ENCODE results near the gene SOX5. TPM values are rescaled to one million over a fixed set of nuclear protein-coding genes. Genes with fewer than 3 reads are reported as not detected.
"Not testable (repeated sequence)": the region's sequence is repeated elsewhere in the genome, so short reads cannot be mapped to it uniquely, and the experiment has no call there.

The SOX5 gene
- total and polyA plus RNA-seq, 2 donors (not counting 1 experiment from before 2014, with no cell fraction given), result 9.2 to 32.0 TPM

DNA sequence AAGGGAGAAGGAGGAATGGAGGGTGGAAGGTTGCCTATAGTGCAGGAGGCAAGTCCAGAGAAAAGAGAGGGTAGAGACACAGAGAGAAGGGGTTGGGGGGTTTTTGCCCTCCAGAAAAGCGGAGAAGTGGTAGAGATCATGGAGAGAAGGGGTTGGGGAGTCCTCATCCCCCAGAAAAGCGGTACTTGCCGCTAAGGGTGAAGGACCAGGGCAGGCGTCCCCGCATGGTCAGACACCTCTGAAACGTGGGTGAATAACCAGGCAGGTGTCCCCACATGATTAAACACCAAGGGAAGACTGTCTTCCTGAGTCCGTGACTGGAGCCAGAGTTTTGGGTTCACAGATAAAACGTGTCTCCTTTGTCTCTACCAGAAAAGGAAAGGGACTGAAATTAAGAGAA, 439.0 kb downstream of the SOX5 start:
- Histone ChIP-seq H3K9ac (ENCODE audit: insufficient read depth, low read length) (no peak overlapping the region), H2AFZ (ENCODE audit: low read length) (no peak overlapping the region), H3K4me2 (ENCODE audit: extremely low read depth, insufficient read depth, low read length) (no peak overlapping the region), H4K20me1 (ENCODE audit: control insufficient read depth, extremely low read depth, insufficient read depth, low read length) (no peaks in the 10 kb centered on the region), H3K9me3 (ENCODE audit: control insufficient read depth, insufficient read depth, low read depth, low read length) (no peaks in the 10 kb centered on the region), H3K4me1 (ENCODE audit: control insufficient read depth, extremely low read depth, insufficient read depth, low read length) (no peaks in the 10 kb centered on the region), H3K27me3 (ENCODE audit: control insufficient read depth, insufficient read depth, low read length) (no peaks in the 10 kb centered on the region), H3K4me3 (replicated peaks in 1 of 4; ENCODE audit: control extremely low read depth in 1 of 4, insufficient read depth in 1 of 4, low read depth in 3 of 4, low read length in 4 of 4) (no peak overlapping the region), H3K79me2 (ENCODE audit: control insufficient read depth, insufficient read depth, low read length) (no peaks in the 10 kb centered on the region), H3K27ac (ENCODE audit: insufficient read depth, low read length) (no peak overlapping the region), H3K36me3 (ENCODE audit: control insufficient read depth, insufficient read depth, low read length) (no peaks in the 10 kb centered on the region)
- no peak for TF ChIP-seq EZH2 (IDR thresholded peaks at IDR 0.05; ENCODE audit: low read length, missing control alignments)
- TF ChIP-seq, protein P1, sequence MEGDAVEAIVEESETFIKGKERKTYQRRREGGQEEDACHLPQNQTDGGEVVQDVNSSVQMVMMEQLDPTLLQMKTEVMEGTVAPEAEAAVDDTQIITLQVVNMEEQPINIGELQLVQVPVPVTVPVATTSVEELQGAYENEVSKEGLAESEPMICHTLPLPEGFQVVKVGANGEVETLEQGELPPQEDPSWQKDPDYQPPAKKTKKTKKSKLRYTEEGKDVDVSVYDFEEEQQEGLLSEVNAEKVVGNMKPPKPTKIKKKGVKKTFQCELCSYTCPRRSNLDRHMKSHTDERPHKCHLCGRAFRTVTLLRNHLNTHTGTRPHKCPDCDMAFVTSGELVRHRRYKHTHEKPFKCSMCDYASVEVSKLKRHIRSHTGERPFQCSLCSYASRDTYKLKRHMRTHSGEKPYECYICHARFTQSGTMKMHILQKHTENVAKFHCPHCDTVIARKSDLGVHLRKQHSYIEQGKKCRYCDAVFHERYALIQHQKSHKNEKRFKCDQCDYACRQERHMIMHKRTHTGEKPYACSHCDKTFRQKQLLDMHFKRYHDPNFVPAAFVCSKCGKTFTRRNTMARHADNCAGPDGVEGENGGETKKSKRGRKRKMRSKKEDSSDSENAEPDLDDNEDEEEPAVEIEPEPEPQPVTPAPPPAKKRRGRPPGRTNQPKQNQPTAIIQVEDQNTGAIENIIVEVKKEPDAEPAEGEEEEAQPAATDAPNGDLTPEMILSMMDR (conservative IDR thresholded peaks at IDR 0.05 in 1 of 2, IDR thresholded peaks at IDR 0.05 in 1 of 2; ENCODE audit: low read depth in 1 of 2, low read length in 2 of 2), result no peak
- DNase-seq (ENCODE audit: low read depth in 2 of 2), result no peak

DNA sequence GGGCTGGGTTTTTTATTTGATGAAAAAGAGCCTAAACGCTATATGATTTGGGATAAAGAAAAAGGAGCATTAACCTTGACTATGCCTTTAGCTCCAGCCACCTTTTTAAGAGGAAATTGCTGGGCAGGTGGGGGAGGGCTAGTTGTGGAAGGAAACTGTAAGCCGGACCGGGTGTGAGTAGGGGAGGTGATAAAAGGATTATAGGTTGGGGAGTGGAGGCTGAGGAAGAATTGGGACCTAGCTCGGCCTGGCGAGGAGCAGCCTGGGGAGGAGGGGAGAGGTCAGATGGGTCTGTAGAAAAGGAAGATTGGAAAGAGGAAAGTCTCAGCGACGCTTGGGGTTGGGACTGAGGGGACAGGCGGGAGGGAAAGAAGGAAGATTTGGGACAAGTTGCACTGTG, 439.6 kb downstream of the SOX5 start:
- H3K4me3 ChIP-seq (replicated peaks in 1 of 4; ENCODE audit: control extremely low read depth in 1 of 4, insufficient read depth in 1 of 4, low read depth in 3 of 4, low read length in 4 of 4); DNase-seq (ENCODE audit: low read depth in 2 of 2); H2AFZ ChIP-seq (ENCODE audit: low read length); H3K27ac ChIP-seq (ENCODE audit: insufficient read depth, low read length); H3K79me2 ChIP-seq (ENCODE audit: control insufficient read depth, insufficient read depth, low read length); H3K4me2 ChIP-seq (ENCODE audit: extremely low read depth, insufficient read depth, low read length); H3K4me1 ChIP-seq (ENCODE audit: control insufficient read depth, extremely low read depth, insufficient read depth, low read length); H3K36me3 ChIP-seq (ENCODE audit: control insufficient read depth, insufficient read depth, low read length); H4K20me1 ChIP-seq (ENCODE audit: control insufficient read depth, extremely low read depth, insufficient read depth, low read length); H3K27me3 ChIP-seq (ENCODE audit: control insufficient read depth, insufficient read depth, low read length); H3K9me3 ChIP-seq (ENCODE audit: control insufficient read depth, insufficient read depth, low read depth, low read length); H3K9ac ChIP-seq (ENCODE audit: insufficient read depth, low read length): not testable (repeated sequence)

- not testable (repeated sequence) for H3K4me2 ChIP-seq (ENCODE audit: extremely low read depth, insufficient read depth, low read length); H3K4me3 ChIP-seq (replicated peaks in 1 of 4; ENCODE audit: control extremely low read depth in 1 of 4, insufficient read depth in 1 of 4, low read depth in 3 of 4, low read length in 4 of 4); H3K27ac ChIP-seq (ENCODE audit: insufficient read depth, low read length); H3K9ac ChIP-seq (ENCODE audit: insufficient read depth, low read length); H3K4me1 ChIP-seq (ENCODE audit: control insufficient read depth, extremely low read depth, insufficient read depth, low read length); H3K36me3 ChIP-seq (ENCODE audit: control insufficient read depth, insufficient read depth, low read length); H3K79me2 ChIP-seq (ENCODE audit: control insufficient read depth, insufficient read depth, low read length); H3K27me3 ChIP-seq (ENCODE audit: control insufficient read depth, insufficient read depth, low read length); H3K9me3 ChIP-seq (ENCODE audit: control insufficient read depth, insufficient read depth, low read depth, low read length); H2AFZ ChIP-seq (ENCODE audit: low read length); DNase-seq (ENCODE audit: low read depth in 2 of 2); H4K20me1 ChIP-seq (ENCODE audit: control insufficient read depth, extremely low read depth, insufficient read depth, low read length)
Observed at GRCh38 chr12:23507785-23508184, 441.7 kb downstream of the SOX5 start.

- H2AFZ ChIP-seq (ENCODE audit: low read length); H3K27me3 ChIP-seq (ENCODE audit: control insufficient read depth, insufficient read depth, low read length); H3K4me2 ChIP-seq (ENCODE audit: extremely low read depth, insufficient read depth, low read length); H3K79me2 ChIP-seq (ENCODE audit: control insufficient read depth, insufficient read depth, low read length); H3K36me3 ChIP-seq (ENCODE audit: control insufficient read depth, insufficient read depth, low read length); H4K20me1 ChIP-seq (ENCODE audit: control insufficient read depth, extremely low read depth, insufficient read depth, low read length); H3K9ac ChIP-seq (ENCODE audit: insufficient read depth, low read length); H3K4me3 ChIP-seq (replicated peaks in 1 of 4; ENCODE audit: control extremely low read depth in 1 of 4, insufficient read depth in 1 of 4, low read depth in 3 of 4, low read length in 4 of 4); H3K4me1 ChIP-seq (ENCODE audit: control insufficient read depth, extremely low read depth, insufficient read depth, low read length); H3K9me3 ChIP-seq (ENCODE audit: control insufficient read depth, insufficient read depth, low read depth, low read length); H3K27ac ChIP-seq (ENCODE audit: insufficient read depth, low read length); DNase-seq (ENCODE audit: low read depth in 2 of 2): not testable (repeated sequence)
Observed at GRCh38 chr12:23505736-23506135, 443.7 kb downstream of the SOX5 start.
